Skin of body (tissue), 2 donors: ENCODE results near the gene AMER2. TPM values are rescaled to one million over a fixed set of nuclear protein-coding genes. Genes with fewer than 3 reads are reported as not detected.

Experiments
- DNase-seq: peaks from one replicate; lab custom pipeline; 2025; lab: John Stamatoyannopoulos, UW
- total RNA-seq: library from RNA; depleted of rRNA; stranded (reverse); fragments of >200 nt; gene quantifications from one replicate; pipeline ENCODE4 v1.2.3, GENCODE V29; 2014

Gene AMER2
- 0.49 TPM for total RNA-seq

- no peak for DNase-seq
Measured at GRCh38 chr13:25171517-25172302, at the start of gene AMER2. Gene AMER2 (minus strand): TSS chr13:25172288. CDS start chr13:25171619, 669 bp downstream.

GRCh38 chr13:25218019-25218418 is 45.9 kb upstream of the AMER2 start:
- DNase-seq: no peak

GRCh38 chr13:25217023-25217885 is 45.2 kb upstream of the AMER2 start:
- no peak for DNase-seq

- DNase-seq: no peak
Measured at GRCh38 chr13:25215253-25215575, 43.1 kb upstream of the AMER2 start.

- no peak for DNase-seq
Measured at GRCh38 chr13:25214491-25215252, 42.6 kb upstream of the AMER2 start.

- DNase-seq: no peak
Measured at GRCh38 chr13:25213715-25214114, 41.6 kb upstream of the AMER2 start.

GRCh38 chr13:25210842-25211569 is 38.9 kb upstream of the AMER2 start:
- DNase-seq: no peak

GRCh38 chr13:25207291-25207810 is 35.3 kb upstream of the AMER2 start:
- DNase-seq: no peak

- DNase-seq: no peak
Measured at GRCh38 chr13:25204863-25205262, 32.8 kb upstream of the AMER2 start.

GRCh38 chr13:25203127-25203740 is 31.1 kb upstream of the AMER2 start:
- DNase-seq: no peak

GRCh38 chr13:25200783-25201182 is 28.7 kb upstream of the AMER2 start:
- no peak for DNase-seq

- no peak for DNase-seq
Measured at GRCh38 chr13:25198647-25199046, 26.6 kb upstream of the AMER2 start.

- DNase-seq: no peak
Measured at GRCh38 chr13:25196971-25197370, 24.9 kb upstream of the AMER2 start.

GRCh38 chr13:25192936-25193335 is 20.8 kb upstream of the AMER2 start:
- no peak for DNase-seq

- no peak for DNase-seq
Measured at GRCh38 chr13:25192489-25192888, 20.4 kb upstream of the AMER2 start.

GRCh38 chr13:25192052-25192451 is 20.0 kb upstream of the AMER2 start:
- DNase-seq: no peak

- DNase-seq: no peak
Measured at GRCh38 chr13:25190771-25191170, 18.7 kb upstream of the AMER2 start.

- no peak for DNase-seq
Measured at GRCh38 chr13:25190256-25190655, 18.2 kb upstream of the AMER2 start.

GRCh38 chr13:25187596-25187995 is 15.5 kb upstream of the AMER2 start:
- DNase-seq: no peak

- DNase-seq: no peak
Measured at GRCh38 chr13:25186187-25186586, 14.1 kb upstream of the AMER2 start.

- DNase-seq: no peak
Measured at GRCh38 chr13:25181597-25181996, 9.5 kb upstream of the AMER2 start.
